Measurements from ENCODE around the gene PSMB11.

Gene PSMB11

GRCh38 chr14:23085458-23085857 lies 43.4 kb downstream of the PSMB11 start:
- no peak for DNase-seq (ENCODE audit: low read depth in 2 of 2)

- no peak for DNase-seq (ENCODE audit: low read depth in 2 of 2)
Measured at GRCh38 chr14:23086565-23086964, 44.6 kb downstream of the PSMB11 start.

GRCh38 chr14:23089498-23090253 lies 47.7 kb downstream of the PSMB11 start:
- no peak for DNase-seq (ENCODE audit: low read depth in 2 of 2)

GRCh38 chr14:23090254-23090636 lies 48.2 kb downstream of the PSMB11 start:
- no peak for DNase-seq (ENCODE audit: low read depth in 2 of 2)

DNA sequence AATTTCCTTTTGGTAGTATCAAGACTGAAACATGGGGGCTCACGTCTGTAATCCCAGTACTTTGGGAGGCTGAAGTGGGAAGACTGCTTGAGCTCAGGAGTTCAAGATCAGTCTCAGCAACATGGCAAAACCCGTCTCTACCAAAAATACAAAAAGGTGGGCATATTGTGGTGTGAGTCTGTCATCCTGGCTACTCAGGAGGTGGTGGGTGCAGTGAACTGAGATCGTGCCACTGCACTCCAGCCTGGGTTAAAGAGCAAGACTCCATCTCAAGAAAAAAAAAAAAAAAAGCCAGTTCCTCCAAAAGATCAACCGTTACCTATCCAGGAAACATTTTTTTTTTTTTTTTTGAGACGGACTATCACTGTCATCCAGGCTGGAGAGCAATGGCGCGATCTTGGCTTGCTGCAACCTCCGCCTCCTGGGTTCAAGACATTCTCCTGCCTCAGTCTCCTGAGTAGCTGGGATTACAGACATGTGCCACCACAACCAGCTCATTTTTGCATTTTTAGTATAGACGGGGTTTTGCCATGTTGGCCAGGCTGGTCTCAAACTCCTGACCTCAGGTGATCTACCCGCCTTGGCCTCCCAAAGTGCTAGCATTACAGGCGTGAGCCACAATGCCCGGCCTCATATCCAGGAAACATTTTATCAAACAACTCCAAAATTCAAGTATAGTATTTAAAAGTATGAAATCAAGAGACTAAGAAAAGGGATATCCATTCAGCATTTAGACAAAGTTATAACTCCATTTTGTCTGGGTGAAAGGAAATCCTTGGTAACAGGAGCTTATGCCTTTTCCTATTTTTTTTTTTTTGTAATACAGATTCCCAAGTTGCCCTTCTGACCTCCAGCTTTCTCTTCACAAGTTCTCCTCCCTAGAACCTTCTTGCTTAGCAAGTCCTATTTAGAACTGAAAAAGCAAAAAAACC lies 49.5 kb downstream of the PSMB11 start:
- DNase-seq (ENCODE audit: low read depth in 2 of 2): no peak

DNA sequence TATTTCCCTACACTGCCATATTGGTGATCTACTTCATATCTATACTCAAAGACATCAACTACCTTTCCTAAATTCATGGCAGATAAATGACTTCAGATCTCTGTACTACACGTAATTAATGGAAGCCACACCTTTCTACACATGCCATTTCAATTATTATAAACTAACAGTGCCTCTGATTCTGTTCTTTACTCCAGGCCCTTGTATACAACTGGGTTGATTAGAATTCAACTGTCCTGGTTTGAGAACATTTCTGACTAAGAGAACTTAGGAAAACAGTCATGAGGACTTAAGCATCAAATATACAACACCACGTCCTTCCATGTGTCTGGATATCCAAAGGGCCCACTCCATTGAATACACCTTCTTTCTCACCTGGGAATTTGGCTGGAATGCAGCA lies 51.1 kb downstream of the PSMB11 start:
- DNase-seq (ENCODE audit: low read depth in 2 of 2): no peak

GRCh38 chr14:23093526-23093925 lies 51.5 kb downstream of the PSMB11 start:
- no peak for DNase-seq (ENCODE audit: low read depth in 2 of 2)
